ENCODE data around the gene USP24. TPM values are rescaled to one million over a fixed set of nuclear protein-coding genes. Genes with fewer than 3 reads are reported as not detected.

USP24 gene
- total RNA-seq, 1 donor from 2014 or later, result 50.5 TPM

DNA sequence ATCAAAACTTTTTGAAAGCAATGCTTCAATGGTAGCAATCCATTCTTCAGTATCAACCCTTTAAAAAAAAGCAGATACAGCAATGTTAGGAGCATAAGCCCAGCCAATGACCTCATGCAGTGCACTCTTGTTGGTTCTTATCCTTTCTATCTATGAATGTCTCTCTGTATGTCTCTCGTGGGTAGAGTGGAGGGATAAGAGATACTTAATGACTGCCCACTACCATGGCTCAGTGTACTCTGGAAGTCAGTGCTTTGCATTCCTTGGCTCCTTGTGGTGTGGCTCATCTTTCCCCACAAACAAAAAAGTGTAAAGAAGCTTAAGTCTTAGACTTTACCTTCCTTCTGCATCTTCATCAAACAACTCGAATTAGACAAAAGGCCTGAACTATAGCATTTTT is 125.5 kb downstream of the USP24 start:
- Histone ChIP-seq H3K27me3 (no peaks in the 10 kb centered on the region), H3F3A (ENCODE audit: low read depth) (no peaks in the 10 kb centered on the region), H3K4me2 (no peak overlapping the region), H3K36me3 (peaks cover 34% of the 10 kb centered on the region), H4K20me1 (ENCODE audit: low read depth) (no peaks in the 10 kb centered on the region), H3K27ac (no peak overlapping the region), H3K4me3 (no peak overlapping the region), H3K4me1 (no peaks in the 10 kb centered on the region), H3K9ac (no peak overlapping the region), H3K9me3 (ENCODE audit: low read depth) (no peaks in the 10 kb centered on the region), H2AFZ (replicated peaks) (no peak overlapping the region), H3K79me2 (ENCODE audit: low read depth) (no peaks in the 10 kb centered on the region)
- no peak for TF ChIP-seq CTCF (IDR thresholded peaks at IDR 0.05)
- TF ChIP-seq EZH2phosphoT487 (IDR thresholded peaks at IDR 0.05), result no peak
- no peak for TF ChIP-seq EZH2 (IDR thresholded peaks at IDR 0.05)
- Mint-ChIP-seq H3K9me3 (no peaks in the 10 kb centered on the region), H3K27me3 (ENCODE audit: insufficient read depth, low read depth) (no peaks in the 10 kb centered on the region), H3K27ac (no peak overlapping the region), H3K4me1 (no peaks in the 10 kb centered on the region), H3K36me3 (peaks cover 45% of the 10 kb centered on the region), H3K4me3 (no peak overlapping the region)
- no peak for DNase-seq (ENCODE audit: low spot score)

DNA sequence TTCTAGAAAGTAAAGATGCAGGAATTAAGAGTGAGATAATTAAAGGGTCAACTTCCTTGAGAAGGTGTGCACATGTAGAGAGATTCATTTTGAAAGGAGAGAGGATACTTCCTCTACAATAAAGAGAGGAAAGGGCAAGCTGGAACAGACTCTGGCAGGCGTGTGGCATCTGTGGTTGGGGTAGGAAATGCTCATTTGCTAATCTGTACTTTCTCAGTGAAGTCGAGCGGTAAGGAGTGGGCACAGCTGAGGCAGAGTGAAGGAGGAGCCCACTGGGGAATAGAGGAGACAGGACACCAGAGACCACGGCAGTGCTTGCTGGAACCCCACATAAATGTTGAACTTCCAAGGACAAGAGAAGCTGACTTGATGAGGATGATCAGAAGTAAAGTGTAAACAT is 126.8 kb downstream of the USP24 start:
- Mint-ChIP-seq H3K27ac (no peak overlapping the region), H3K4me1 (no peaks in the 10 kb centered on the region), H3K36me3 (peaks cover 42% of the 10 kb centered on the region), H3K9me3 (no peaks in the 10 kb centered on the region), H3K27me3 (ENCODE audit: insufficient read depth, low read depth) (no peaks in the 10 kb centered on the region), H3K4me3 (no peak overlapping the region)
- H4K20me1 ChIP-seq (ENCODE audit: low read depth), result no peaks in the 10 kb centered on the region
- H3K27ac ChIP-seq, result no peak overlapping the region
- H3F3A ChIP-seq (ENCODE audit: low read depth), result no peaks in the 10 kb centered on the region
- H3K4me1 ChIP-seq, result no peaks in the 10 kb centered on the region
- H3K4me2 ChIP-seq, result no peak overlapping the region
- H3K27me3 ChIP-seq, result no peaks in the 10 kb centered on the region
- no peaks in the 10 kb centered on the region for H3K79me2 ChIP-seq (ENCODE audit: low read depth)
- H3K36me3 ChIP-seq, result peaks cover 36% of the 10 kb centered on the region
- no peaks in the 10 kb centered on the region for H3K9me3 ChIP-seq (ENCODE audit: low read depth)
- no peak overlapping the region for H3K4me3 ChIP-seq
- no peak for TF ChIP-seq CTCF (IDR thresholded peaks at IDR 0.05)
- TF ChIP-seq EZH2 (IDR thresholded peaks at IDR 0.05), result no peak
- no peak for TF ChIP-seq EZH2phosphoT487 (IDR thresholded peaks at IDR 0.05)
- DNase-seq (ENCODE audit: low spot score), result no peak
- H3K9ac ChIP-seq, result no peak overlapping the region
- H2AFZ ChIP-seq (replicated peaks), result no peak overlapping the region

DNA sequence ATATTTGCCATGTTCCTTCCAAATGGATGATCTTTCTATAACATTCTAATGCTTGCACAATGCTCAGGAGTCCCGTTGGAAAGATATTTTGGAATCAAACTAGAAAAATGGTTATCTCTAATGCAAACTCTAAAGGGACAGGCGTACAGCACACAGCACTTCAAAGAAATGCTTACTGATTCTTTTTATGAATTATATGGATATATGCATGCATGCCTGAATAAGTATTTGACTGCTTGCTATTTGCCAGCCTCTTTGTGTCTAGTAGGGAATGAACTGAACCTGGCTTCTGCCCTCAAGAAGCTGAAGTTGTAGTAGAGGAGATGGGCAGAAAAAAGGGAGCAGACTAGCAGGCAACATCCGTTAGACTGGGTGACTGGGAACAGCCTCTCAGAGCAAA is 127.7 kb downstream of the USP24 start:
- no peaks in the 10 kb centered on the region for H4K20me1 ChIP-seq (ENCODE audit: low read depth)
- H3K9me3 ChIP-seq (ENCODE audit: low read depth), result no peaks in the 10 kb centered on the region
- H3K79me2 ChIP-seq (ENCODE audit: low read depth), result no peaks in the 10 kb centered on the region
- H3K4me3 ChIP-seq, result no peak overlapping the region
- H3K4me1 ChIP-seq, result no peaks in the 10 kb centered on the region
- H3K27ac ChIP-seq, result no peak overlapping the region
- Mint-ChIP-seq H3K27ac (no peak overlapping the region), H3K4me1 (no peaks in the 10 kb centered on the region), H3K4me3 (no peak overlapping the region), H3K36me3 (peaks cover 38% of the 10 kb centered on the region), H3K9me3 (no peaks in the 10 kb centered on the region), H3K27me3 (ENCODE audit: insufficient read depth, low read depth) (no peaks in the 10 kb centered on the region)
- no peak overlapping the region for H2AFZ ChIP-seq (replicated peaks)
- TF ChIP-seq EZH2 (IDR thresholded peaks at IDR 0.05), result no peak
- no peak for TF ChIP-seq CTCF (IDR thresholded peaks at IDR 0.05)
- no peak for TF ChIP-seq EZH2phosphoT487 (IDR thresholded peaks at IDR 0.05)
- H3K4me2 ChIP-seq, result no peak overlapping the region
- H3K9ac ChIP-seq, result no peak overlapping the region
- H3K27me3 ChIP-seq, result no peaks in the 10 kb centered on the region
- peaks cover 33% of the 10 kb centered on the region for H3K36me3 ChIP-seq
- H3F3A ChIP-seq (ENCODE audit: low read depth), result no peaks in the 10 kb centered on the region
- DNase-seq (ENCODE audit: low spot score), result no peak
